AG09309 (cell line): ENCODE results near the gene SRD5A3.

Source experiments
- DNase-seq: peaks from one replicate; pipeline ENCODE4 v3.0.0-alpha.2; 2010; ENCODE audit warnings: low read depth
- H3K4me3 ChIP-seq: 2 replicates; pipeline ENCODE4 v1.5.1; 2011; ENCODE audit warnings: mild to moderate bottlenecking, low read depth, low read length, moderate library complexity; ENCODE audit not compliant: control insufficient read depth
- TF ChIP-seq, protein P1 (sequence below): IDR thresholded peaks from 2 replicates; pipeline ENCODE4 v1.5.1; 2011; ENCODE audit warnings: mild to moderate bottlenecking, low read depth, low read length, inconsistent platforms; ENCODE audit not compliant: insufficient read depth, control insufficient read depth; ENCODE audit errors: missing control alignments

The SRD5A3 gene

DNA sequence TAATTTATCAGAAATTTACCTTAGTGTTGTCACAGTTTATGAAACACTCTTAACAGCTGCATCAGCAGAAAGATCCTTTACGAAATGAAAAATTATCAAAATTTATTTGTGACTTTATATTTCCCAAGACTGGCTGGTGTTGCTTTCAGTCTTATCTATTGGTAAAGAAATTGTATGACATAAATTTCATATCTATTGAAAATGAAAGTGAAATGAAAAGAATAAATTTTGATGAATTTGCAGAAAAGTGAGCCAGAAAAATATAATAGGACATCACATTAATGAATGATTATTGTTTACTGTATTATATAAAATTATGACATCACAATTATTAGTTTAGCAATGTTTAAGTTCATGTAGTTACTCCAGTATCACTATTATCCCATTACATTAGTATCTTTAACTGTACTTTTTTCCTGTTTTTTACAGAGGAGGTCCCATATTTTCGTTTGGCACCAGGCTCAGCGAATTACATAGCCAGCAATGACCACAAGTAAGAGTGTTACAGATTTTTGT is 36.5 kb downstream of the SRD5A3 start:
- H3K4me3 ChIP-seq = no peak overlapping the region
- TF ChIP-seq, protein P1, sequence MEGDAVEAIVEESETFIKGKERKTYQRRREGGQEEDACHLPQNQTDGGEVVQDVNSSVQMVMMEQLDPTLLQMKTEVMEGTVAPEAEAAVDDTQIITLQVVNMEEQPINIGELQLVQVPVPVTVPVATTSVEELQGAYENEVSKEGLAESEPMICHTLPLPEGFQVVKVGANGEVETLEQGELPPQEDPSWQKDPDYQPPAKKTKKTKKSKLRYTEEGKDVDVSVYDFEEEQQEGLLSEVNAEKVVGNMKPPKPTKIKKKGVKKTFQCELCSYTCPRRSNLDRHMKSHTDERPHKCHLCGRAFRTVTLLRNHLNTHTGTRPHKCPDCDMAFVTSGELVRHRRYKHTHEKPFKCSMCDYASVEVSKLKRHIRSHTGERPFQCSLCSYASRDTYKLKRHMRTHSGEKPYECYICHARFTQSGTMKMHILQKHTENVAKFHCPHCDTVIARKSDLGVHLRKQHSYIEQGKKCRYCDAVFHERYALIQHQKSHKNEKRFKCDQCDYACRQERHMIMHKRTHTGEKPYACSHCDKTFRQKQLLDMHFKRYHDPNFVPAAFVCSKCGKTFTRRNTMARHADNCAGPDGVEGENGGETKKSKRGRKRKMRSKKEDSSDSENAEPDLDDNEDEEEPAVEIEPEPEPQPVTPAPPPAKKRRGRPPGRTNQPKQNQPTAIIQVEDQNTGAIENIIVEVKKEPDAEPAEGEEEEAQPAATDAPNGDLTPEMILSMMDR = no peak
- DNase-seq = no peak

DNA sequence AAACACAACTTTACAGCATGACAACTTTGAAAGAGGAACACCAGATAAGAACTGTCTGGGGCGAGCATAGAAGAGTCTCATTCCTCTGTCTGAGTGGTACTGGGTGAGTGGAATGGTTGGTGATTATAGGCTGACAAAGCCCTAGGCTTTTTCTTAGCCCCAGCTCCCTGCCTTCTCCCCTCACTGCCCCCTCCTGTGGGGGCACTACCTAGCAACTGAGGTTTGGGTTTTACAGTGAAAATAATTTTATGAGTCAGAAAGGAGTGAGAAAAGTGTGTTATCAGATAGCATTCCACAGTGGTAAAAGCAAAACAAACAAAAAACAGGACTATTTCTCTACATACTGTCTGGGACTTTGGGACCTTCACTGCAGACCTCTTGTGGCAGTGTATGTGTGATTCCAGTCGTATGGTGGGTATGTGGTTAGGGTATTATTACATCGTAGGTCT is 39.2 kb downstream of the SRD5A3 start:
- no peak overlapping the region for H3K4me3 ChIP-seq
- TF ChIP-seq, protein P1 = no peak
- DNase-seq = no peak

DNA sequence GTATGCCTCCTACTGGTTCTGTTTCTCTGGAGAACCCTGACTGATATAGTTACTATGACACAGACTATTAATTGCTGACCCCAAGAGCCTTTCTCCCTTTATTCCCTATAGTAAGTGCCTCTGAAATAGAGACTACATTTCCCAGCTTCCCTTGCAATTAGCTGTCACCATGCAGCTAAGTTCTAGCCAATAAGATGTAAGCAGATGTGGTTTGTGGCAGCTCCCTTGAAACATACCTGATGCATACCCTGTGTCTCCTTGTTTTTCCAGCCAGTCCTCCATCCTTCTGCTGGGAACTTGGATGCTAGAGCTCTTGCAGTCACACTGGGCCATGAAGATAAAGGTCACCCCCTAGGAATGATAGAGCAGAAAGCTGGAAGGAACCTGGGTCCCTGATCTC is 40.0 kb downstream of the SRD5A3 start:
- TF ChIP-seq, protein P1 = no peak
- no peak for DNase-seq
- no peak overlapping the region for H3K4me3 ChIP-seq

DNA sequence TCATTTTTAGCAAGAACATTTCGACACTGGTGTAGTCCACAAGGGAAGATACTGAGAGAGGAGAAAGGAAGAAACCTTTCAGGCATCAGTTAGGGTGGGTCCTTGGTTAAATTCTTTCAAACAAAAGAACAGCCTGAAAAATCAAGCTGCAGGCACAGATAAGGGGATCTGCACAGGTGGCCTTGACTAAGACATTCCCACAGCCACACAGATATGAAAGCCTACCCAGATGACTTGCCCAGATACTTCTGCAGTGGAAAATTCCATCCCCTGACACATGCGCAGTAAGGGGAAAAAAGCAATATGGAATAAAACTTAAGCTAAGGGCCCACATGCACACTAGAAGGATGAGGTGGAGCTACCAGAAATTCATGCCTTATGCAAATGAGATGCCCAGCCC is 40.8 kb downstream of the SRD5A3 start:
- no peak overlapping the region for H3K4me3 ChIP-seq
- DNase-seq = no peak
- TF ChIP-seq, protein P1 = no peak

DNA sequence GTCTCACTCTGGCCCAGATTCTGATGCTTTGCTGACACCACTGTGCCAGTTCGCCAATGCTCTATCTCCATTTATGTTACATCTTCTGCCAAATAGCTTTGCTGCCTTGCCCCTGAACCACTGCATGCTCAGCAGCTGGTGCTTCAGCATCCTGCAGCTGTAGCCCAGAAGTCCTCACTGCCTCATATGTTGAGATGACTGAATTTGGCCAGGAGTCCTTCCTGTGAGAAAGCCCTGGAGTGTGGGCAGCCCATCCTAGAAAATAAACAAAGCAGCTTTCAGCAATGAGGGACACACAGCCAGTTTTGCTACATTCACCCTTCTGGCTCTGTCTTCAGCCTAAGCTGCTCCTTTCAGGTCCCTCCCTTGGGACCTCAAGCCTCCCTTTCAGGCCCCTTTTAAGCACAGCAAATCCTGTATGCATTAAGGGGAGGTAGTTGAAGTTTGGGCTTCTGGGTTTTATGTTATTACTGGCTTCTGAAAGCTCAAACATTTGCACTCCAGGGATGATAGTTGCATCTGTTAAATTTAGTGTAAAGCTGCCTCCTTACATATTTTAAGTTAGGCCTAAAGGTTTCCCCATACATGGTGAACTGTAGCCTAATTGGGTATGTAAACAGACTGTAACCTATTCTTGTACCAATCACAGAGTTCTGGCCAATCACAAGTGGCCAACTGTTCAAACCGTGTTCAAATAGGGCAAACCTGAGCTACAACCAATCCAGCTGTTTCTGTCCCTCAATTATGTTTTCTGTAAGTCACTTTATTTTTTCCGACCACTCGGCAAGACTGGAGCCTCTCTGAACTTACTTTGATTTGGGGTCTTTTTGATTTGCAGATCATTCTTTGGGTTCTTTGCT is 47.6 kb downstream of the SRD5A3 start:
- no peak overlapping the region for H3K4me3 ChIP-seq
- TF ChIP-seq, protein P1 = no peak
- no peak for DNase-seq

DNA sequence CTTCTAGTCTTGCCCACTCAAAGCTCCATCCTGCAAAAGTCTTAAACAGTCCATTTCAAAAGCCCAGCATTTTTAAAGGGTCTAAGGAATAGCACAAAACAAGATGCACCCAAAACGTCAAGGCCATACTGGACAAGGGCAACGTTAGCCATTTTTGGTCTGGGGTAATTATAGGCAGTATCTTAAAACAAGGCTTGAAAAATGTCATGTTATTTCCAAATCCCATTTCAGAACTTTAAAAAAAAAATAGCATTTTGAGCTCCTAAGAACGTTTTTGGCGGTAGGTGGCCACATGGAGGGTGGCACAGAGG is 49.1 kb downstream of the SRD5A3 start:
- H3K4me3 ChIP-seq = peak overlapping the region; percentile 59
- no peak for DNase-seq
- TF ChIP-seq, protein P1 = no peak
